GM19239 (cell line): ENCODE results near the gene BHLHA15.

Experiments used
- DNase-seq: peaks from one replicate; pipeline ENCODE4 v3.0.0; 2011; ENCODE audit warnings: low spot score; ENCODE audit not compliant: insufficient read length
- FAIRE-seq: peaks from 2 replicates; lab custom pipeline; 2011; peaks lifted over from hg19 to GRCh38; lab: Jason Lieb, UNC

The BHLHA15 gene

GRCh38 chr7:98186452-98187137, 24.6 kb upstream of the BHLHA15 start:
- DNase-seq = no peak
- no peak for FAIRE-seq

GRCh38 chr7:98187138-98187502, 24.1 kb upstream of the BHLHA15 start:
- no peak for FAIRE-seq
- DNase-seq = no peak

GRCh38 chr7:98189559-98189958, 21.7 kb upstream of the BHLHA15 start:
- FAIRE-seq (no peak), DNase-seq (no peak)

- no peak for DNase-seq
- FAIRE-seq = no peak
Observed at GRCh38 chr7:98191668-98192431, 19.4 kb upstream of the BHLHA15 start.

GRCh38 chr7:98192781-98193457, 18.3 kb upstream of the BHLHA15 start:
- FAIRE-seq = no peak
- no peak for DNase-seq

GRCh38 chr7:98193474-98194180, 17.6 kb upstream of the BHLHA15 start:
- no peak for DNase-seq
- no peak for FAIRE-seq

- FAIRE-seq = no peak
- DNase-seq = no peak
Observed at GRCh38 chr7:98194186-98194585, 17.1 kb upstream of the BHLHA15 start.

- FAIRE-seq (no peak), DNase-seq (no peak)
Observed at GRCh38 chr7:98194672-98195457, 16.4 kb upstream of the BHLHA15 start.

- no peak for FAIRE-seq
- DNase-seq = no peak
Observed at GRCh38 chr7:98196706-98197605, 14.3 kb upstream of the BHLHA15 start.

- no peak for FAIRE-seq
- DNase-seq = no peak
Observed at GRCh38 chr7:98199131-98199530, 12.1 kb upstream of the BHLHA15 start.

- DNase-seq (no peak), FAIRE-seq (peak; percentile 86)
Observed at GRCh38 chr7:98200364-98200763, 10.9 kb upstream of the BHLHA15 start.

GRCh38 chr7:98202367-98203195, 8.7 kb upstream of the BHLHA15 start:
- DNase-seq (peak; percentile 93), FAIRE-seq (peak; percentile 98)

GRCh38 chr7:98203261-98203963, 7.8 kb upstream of the BHLHA15 start:
- peak; percentile 72 for FAIRE-seq
- no peak for DNase-seq

GRCh38 chr7:98203964-98204605, 7.2 kb upstream of the BHLHA15 start:
- DNase-seq (no peak), FAIRE-seq (no peak)

GRCh38 chr7:98204670-98205069, 6.6 kb upstream of the BHLHA15 start:
- DNase-seq = no peak
- no peak for FAIRE-seq

- DNase-seq = no peak
- FAIRE-seq = no peak
Observed at GRCh38 chr7:98205162-98205845, 5.9 kb upstream of the BHLHA15 start.
